ENCODE results near the gene ZNF30.
"Not testable (repeated sequence)": the region's sequence is repeated elsewhere in the genome, so short reads cannot be mapped to it uniquely, and the experiment has no call there.

ZNF30 gene

GRCh38 chr19:34962687-34963572, 36.2 kb downstream of the ZNF30 start:
- no peak for TF ChIP-seq JUND (IDR thresholded peaks at IDR 0.05; ENCODE audit: low read depth)
- no peak for DNase-seq (ENCODE audit: low read depth in 1 of 2, low spot score in 1 of 2)
- in situ Hi-C loops (cut with HindIII; ENCODE audit: low pct_unique_long_range_greater_than_20kb, low sequenced_read_pairs) = no loop called here

DNA sequence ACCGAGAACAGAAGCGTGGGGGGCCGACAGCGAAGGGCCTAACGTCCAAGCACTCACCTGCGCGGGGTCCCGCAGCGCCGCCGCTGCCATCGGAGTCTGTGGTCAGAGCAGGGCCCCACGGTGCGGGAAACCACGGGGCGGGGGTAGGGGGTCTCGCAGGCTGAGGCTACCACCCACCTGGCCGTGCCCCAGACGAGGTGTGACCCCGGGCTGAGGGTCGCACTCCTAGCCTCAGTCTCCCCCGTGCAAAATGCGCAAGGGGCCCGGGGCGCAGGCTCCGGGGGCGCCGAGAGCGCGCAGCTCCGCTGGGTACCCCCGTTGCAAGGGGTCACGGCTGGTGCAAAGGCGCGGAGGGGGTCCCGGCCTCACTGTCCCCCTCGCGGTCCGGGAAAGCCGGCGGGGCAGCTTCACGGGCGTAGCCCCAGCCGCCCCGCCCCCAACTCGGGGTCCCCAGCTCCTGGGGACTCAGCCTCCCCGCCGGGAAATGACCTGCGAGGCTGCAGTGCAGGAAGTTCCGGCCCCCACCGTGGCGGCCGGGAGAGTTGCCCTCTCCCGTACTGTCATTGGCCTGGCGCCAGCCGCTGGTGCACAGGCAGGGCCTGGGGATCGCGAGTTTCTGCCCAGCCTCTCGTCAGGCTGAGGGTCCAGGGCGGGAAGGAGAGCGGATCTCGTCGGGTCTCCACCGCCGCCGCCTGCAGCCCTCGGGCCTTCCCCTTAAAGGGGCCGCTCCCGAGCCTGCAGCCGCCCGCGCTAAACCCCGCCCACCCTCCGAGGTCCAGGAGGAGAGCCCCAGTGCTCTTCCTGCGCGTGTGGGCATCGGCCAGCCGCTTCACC, 37.1 kb downstream of the ZNF30 start, which contains the start of gene ZNF792:
ZNF792 (minus strand) TSS at position 657 of the 834 bp plus-strand sequence; CDS start at position 90, 567 bp downstream.
- DNase-seq (ENCODE audit: low read depth in 1 of 2, low spot score in 1 of 2) = peak; percentile 38 to 40
- in situ Hi-C loops (cut with HindIII; ENCODE audit: low pct_unique_long_range_greater_than_20kb, low sequenced_read_pairs) = no loop called here
- TF ChIP-seq JUND (IDR thresholded peaks at IDR 0.05; ENCODE audit: low read depth) = no peak

- in situ Hi-C loops (cut with HindIII; ENCODE audit: low pct_unique_long_range_greater_than_20kb, low sequenced_read_pairs) = no loop called here
- DNase-seq (ENCODE audit: low read depth in 1 of 2, low spot score in 1 of 2) = no peak
- TF ChIP-seq JUND (IDR thresholded peaks at IDR 0.05; ENCODE audit: low read depth) = no peak
Measured at GRCh38 chr19:34964598-34964997, 37.9 kb downstream of the ZNF30 start.

- in situ Hi-C loops (cut with HindIII; ENCODE audit: low pct_unique_long_range_greater_than_20kb, low sequenced_read_pairs) = not testable (repeated sequence)
- peak in 1 of 2 experiments; percentile 15 for DNase-seq (ENCODE audit: low read depth in 1 of 2, low spot score in 1 of 2)
Measured at GRCh38 chr19:34965505-34965904, 38.8 kb downstream of the ZNF30 start.

DNA sequence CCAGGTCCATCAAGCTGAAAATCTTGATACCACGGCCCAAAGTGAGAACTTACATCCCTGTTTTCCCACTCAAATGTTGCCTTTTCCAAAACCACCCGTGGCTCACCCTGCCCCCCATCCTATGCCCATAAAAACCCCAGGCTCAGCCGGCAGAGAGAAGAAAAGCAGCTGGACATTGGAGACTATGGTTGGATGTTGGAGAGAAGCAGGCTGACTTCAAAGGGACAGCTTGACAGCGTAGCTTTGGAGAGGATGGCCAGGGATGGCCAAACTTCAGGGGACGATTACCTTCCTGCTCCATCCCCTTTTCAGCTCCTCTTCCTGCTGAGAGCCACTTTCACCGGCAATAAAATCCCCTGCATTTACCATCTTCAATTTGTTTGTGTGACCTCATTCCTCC, 40.8 kb downstream of the ZNF30 start:
- no peak for DNase-seq (ENCODE audit: low read depth in 1 of 2, low spot score in 1 of 2)
- in situ Hi-C loops (cut with HindIII; ENCODE audit: low pct_unique_long_range_greater_than_20kb, low sequenced_read_pairs) = no loop called here
- no peak for TF ChIP-seq JUND (IDR thresholded peaks at IDR 0.05; ENCODE audit: low read depth)

DNA sequence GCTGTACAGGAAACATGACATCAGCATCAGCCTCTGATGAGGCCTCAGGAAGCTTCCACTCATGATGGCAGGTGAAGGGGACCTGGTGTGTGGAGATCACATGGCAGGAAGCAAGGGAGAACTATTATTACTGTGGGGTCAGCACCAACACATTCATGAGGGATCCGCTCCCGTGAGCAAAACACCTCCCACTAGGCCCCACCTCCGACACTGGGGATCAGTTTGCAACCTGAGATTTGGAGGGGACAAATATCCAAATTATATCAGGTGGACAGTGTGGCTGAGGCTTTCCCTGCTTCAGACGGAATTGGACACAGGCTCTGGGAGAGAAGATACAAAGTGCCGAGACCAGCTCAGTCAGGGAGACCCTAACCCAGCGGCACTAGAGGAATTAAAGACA, 43.0 kb downstream of the ZNF30 start:
- DNase-seq (ENCODE audit: low read depth in 1 of 2, low spot score in 1 of 2) = no peak
- in situ Hi-C loops (cut with HindIII; ENCODE audit: low pct_unique_long_range_greater_than_20kb, low sequenced_read_pairs) = no loop called here
- TF ChIP-seq JUND (IDR thresholded peaks at IDR 0.05; ENCODE audit: low read depth) = no peak

GRCh38 chr19:34970185-34970780, 43.6 kb downstream of the ZNF30 start:
- DNase-seq (ENCODE audit: low read depth in 1 of 2, low spot score in 1 of 2); in situ Hi-C loops (cut with HindIII; ENCODE audit: low pct_unique_long_range_greater_than_20kb, low sequenced_read_pairs): not testable (repeated sequence)

DNA sequence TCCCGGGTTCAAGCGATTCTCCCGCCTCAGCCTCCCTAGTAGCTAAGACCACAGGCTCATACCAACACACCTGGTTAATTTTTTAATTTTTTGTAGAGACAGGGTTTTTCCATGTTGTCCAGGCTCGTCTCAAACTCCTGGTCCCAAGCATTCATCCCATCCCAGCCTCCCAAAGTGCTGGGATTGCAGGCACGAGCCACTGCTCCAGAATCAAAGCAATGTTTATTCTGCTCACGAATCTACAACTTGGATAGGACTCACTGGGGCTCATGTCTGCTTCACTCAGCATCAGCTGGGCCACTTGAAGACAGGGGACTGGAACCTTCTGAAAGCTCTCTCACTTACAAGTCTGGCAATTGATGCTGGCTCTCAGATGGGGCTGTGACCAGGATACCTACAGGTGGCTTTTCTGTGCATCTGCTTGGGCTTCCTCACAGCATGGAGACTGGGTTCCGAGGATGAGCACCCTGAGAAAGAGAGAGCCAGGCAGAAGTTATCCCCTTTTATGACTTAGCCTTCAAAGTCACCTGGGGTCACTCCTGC, 45.5 kb downstream of the ZNF30 start:
- no peak for DNase-seq (ENCODE audit: low read depth in 1 of 2, low spot score in 1 of 2)
- TF ChIP-seq JUND (IDR thresholded peaks at IDR 0.05; ENCODE audit: low read depth) = no peak
- in situ Hi-C loops (cut with HindIII; ENCODE audit: low pct_unique_long_range_greater_than_20kb, low sequenced_read_pairs) = no loop called here

- TF ChIP-seq JUND (IDR thresholded peaks at IDR 0.05; ENCODE audit: low read depth) = no peak
- no peak for DNase-seq (ENCODE audit: low read depth in 1 of 2, low spot score in 1 of 2)
- in situ Hi-C loops (cut with HindIII; ENCODE audit: low pct_unique_long_range_greater_than_20kb, low sequenced_read_pairs) = no loop called here
Measured at GRCh38 chr19:34974646-34975045, 47.9 kb downstream of the ZNF30 start.

GRCh38 chr19:34975056-34975455, 48.4 kb downstream of the ZNF30 start:
- TF ChIP-seq JUND (IDR thresholded peaks at IDR 0.05; ENCODE audit: low read depth) = no peak
- in situ Hi-C loops (cut with HindIII; ENCODE audit: low pct_unique_long_range_greater_than_20kb, low sequenced_read_pairs) = no loop called here
- DNase-seq (ENCODE audit: low read depth in 1 of 2, low spot score in 1 of 2) = no peak

GRCh38 chr19:34976611-34977010, 49.9 kb downstream of the ZNF30 start:
- TF ChIP-seq JUND (IDR thresholded peaks at IDR 0.05; ENCODE audit: low read depth) = no peak
- in situ Hi-C loops (cut with HindIII; ENCODE audit: low pct_unique_long_range_greater_than_20kb, low sequenced_read_pairs) = no loop called here
- DNase-seq (ENCODE audit: low read depth in 1 of 2, low spot score in 1 of 2) = no peak

DNA sequence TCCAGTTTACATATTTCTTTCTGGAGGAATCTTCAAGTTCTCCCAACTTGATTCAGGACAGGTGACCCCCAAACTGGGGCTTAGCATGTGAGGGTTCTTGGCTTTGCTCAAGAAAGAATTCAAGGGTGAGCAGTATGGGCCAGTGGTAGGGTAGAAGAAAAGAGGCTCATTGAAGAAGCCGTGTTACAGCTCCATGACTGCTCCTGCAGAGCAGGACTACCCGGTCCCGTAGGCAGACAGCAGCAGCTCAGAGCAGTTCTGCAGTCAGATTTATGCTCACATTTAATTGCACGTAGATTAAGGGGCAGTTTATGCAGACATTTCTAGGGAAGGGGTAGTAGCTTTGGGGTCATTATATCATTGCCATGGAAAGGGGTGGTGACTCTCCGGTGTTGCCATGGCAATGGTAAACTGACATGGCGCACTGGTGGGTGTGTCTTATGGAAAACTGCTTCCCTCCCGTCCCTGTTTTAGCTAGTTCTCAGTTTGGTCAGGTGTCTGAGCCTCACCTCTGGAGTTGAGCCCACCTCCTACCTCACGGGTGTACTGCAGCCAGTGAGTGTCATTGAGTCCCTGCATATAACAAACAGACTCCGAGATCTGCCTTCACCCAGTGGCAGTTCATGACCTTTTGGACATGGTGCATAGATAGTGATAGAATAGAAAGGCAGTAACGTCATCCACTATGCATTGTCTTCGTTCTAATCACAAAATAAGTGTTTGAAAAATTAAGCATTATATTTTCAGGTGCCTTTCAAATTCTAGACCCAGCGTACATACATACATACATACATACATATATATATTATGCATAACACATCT, 53.3 kb downstream of the ZNF30 start:
- DNase-seq (ENCODE audit: low read depth in 1 of 2, low spot score in 1 of 2) = no peak
- in situ Hi-C loops (cut with HindIII; ENCODE audit: low pct_unique_long_range_greater_than_20kb, low sequenced_read_pairs) = no loop called here
- TF ChIP-seq JUND (IDR thresholded peaks at IDR 0.05; ENCODE audit: low read depth) = no peak

Data from T47D (cell line).